H9 (cell line): ENCODE results near the gene BIRC5. TPM values are rescaled to one million over a fixed set of nuclear protein-coding genes. Genes with fewer than 3 reads are reported as not detected.

ENCODE experiments used
- DNase-seq: peaks from one replicate; pipeline ENCODE4 v3.0.0-alpha.2; 2017
- H2AFZ ChIP-seq: one replicate; pipeline ENCODE4 v1.6.1; 2013; ENCODE audit warnings: mild to moderate bottlenecking, low read length, control low read depth, moderate library complexity
- H2AK5ac ChIP-seq: 2 replicates; pipeline ENCODE4 v1.6.1; 2013; ENCODE audit warnings: low read length, control low read depth, mixed read lengths; ENCODE audit not compliant: insufficient read length
- H2BK120ac ChIP-seq: one replicate; pipeline ENCODE4 v1.6.1; 2013; ENCODE audit warnings: low read depth, mild to moderate bottlenecking, low read length, control low read depth, inconsistent platforms; ENCODE audit not compliant: poor library complexity, severe bottlenecking
- H2BK12ac ChIP-seq: 2 replicates; pipeline ENCODE4 v1.6.1; 2013; ENCODE audit warnings: low read length, control low read depth, mixed read lengths, low read depth; ENCODE audit not compliant: insufficient read length
- H2BK15ac ChIP-seq: 2 replicates; pipeline ENCODE4 v1.6.1; 2013; ENCODE audit warnings: low read depth, low read length, control low read depth
- H2BK20ac ChIP-seq: one replicate; pipeline ENCODE4 v1.6.1; 2013; ENCODE audit warnings: low read depth, mild to moderate bottlenecking, low read length, control low read depth, inconsistent platforms; ENCODE audit not compliant: poor library complexity, severe bottlenecking
- H2BK5ac ChIP-seq: 2 replicates; pipeline ENCODE4 v1.6.1; 2013; ENCODE audit warnings: low read length, control low read depth, mixed read lengths; ENCODE audit not compliant: insufficient read length
- H3K14ac ChIP-seq: 2 replicates; pipeline ENCODE4 v1.6.1; 2013; ENCODE audit warnings: low read length, control low read depth; ENCODE audit not compliant: insufficient read depth
- H3K18ac ChIP-seq: 2 replicates; pipeline ENCODE4 v1.6.1; 2013; ENCODE audit warnings: low read depth, mild to moderate bottlenecking, mixed read lengths, low read length, control low read depth; ENCODE audit not compliant: insufficient read length
- H3K23ac ChIP-seq: 2 replicates; pipeline ENCODE4 v1.6.1; 2013; ENCODE audit warnings: low read length, control low read depth, mixed read lengths, low read depth; ENCODE audit not compliant: insufficient read length
- H3K23me2 ChIP-seq: 2 replicates; pipeline ENCODE4 v1.6.1; 2013; ENCODE audit warnings: low read depth, mild to moderate bottlenecking, mixed read lengths, low read length, control low read depth; ENCODE audit not compliant: insufficient read length, poor library complexity, severe bottlenecking
- H3K27ac ChIP-seq: 2 replicates; pipeline ENCODE4 v1.5.1; 2013; ENCODE audit warnings: low read length, control low read depth, mixed read lengths, low read depth; ENCODE audit not compliant: insufficient read length
- H3K27me3 ChIP-seq: 2 replicates; pipeline ENCODE4 v1.6.1; 2013; ENCODE audit warnings: low read length, control low read depth, inconsistent platforms; ENCODE audit not compliant: insufficient read depth
- H3K4ac ChIP-seq: 2 replicates; pipeline ENCODE4 v1.6.1; 2013; ENCODE audit warnings: low read depth, mild to moderate bottlenecking, control low read depth, inconsistent platforms, low read length, moderate library complexity
- H3K4me1 ChIP-seq: 2 replicates; pipeline ENCODE4 v1.6.1; 2013; ENCODE audit warnings: low read length, control low read depth, inconsistent platforms; ENCODE audit not compliant: insufficient read depth
- H3K4me2 ChIP-seq: 2 replicates; pipeline ENCODE4 v1.6.1; 2013; ENCODE audit warnings: low read length, control low read depth, mixed read lengths; ENCODE audit not compliant: insufficient read length, insufficient read depth
- H3K56ac ChIP-seq: 2 replicates; pipeline ENCODE4 v1.6.1; 2013; ENCODE audit warnings: low read depth, mild to moderate bottlenecking, mixed read lengths, low read length, control low read depth; ENCODE audit not compliant: insufficient read length
- H3K79me1 ChIP-seq: 2 replicates; pipeline ENCODE4 v1.6.1; 2013; ENCODE audit warnings: low read depth, mild to moderate bottlenecking, moderate library complexity, low read length, control low read depth, inconsistent platforms; ENCODE audit not compliant: insufficient read depth, poor library complexity, severe bottlenecking
- H3K79me2 ChIP-seq: 2 replicates; pipeline ENCODE4 v1.6.1; 2013; ENCODE audit warnings: low read length, control low read depth, inconsistent platforms; ENCODE audit not compliant: insufficient read depth
- H3K9ac ChIP-seq: 2 replicates; pipeline ENCODE4 v1.6.1; 2013; ENCODE audit warnings: low read length, control low read depth, mixed read lengths; ENCODE audit not compliant: insufficient read length; ENCODE audit errors: extremely low read depth
- H3K9me3 ChIP-seq: one replicate; pipeline ENCODE4 v1.6.1; 2013; ENCODE audit warnings: low read depth, low read length, inconsistent platforms; ENCODE audit not compliant: control insufficient read depth
- H3T11ph ChIP-seq: one replicate; pipeline ENCODE4 v1.6.1; 2013; ENCODE audit warnings: mild to moderate bottlenecking, low read length, control low read depth, inconsistent platforms
- H4K20me1 ChIP-seq: one replicate; pipeline ENCODE4 v1.6.1; 2013; ENCODE audit not compliant: control insufficient read depth, insufficient read length, insufficient read depth
- H4K5ac ChIP-seq: 2 replicates; pipeline ENCODE4 v1.6.1; 2013; ENCODE audit warnings: low read depth, mild to moderate bottlenecking, mixed read lengths, low read length, control low read depth; ENCODE audit not compliant: insufficient read length
- H4K8ac ChIP-seq: replicated peaks from 2 replicates; pipeline ENCODE4 v1.6.1; 2013; ENCODE audit warnings: low read length, control low read depth, mixed read lengths, low read depth; ENCODE audit not compliant: insufficient read length
- H4K91ac ChIP-seq: 2 replicates; pipeline ENCODE4 v1.6.1; 2013; ENCODE audit warnings: low read depth, mild to moderate bottlenecking, moderate library complexity, mixed read lengths, low read length, control low read depth; ENCODE audit not compliant: insufficient read length
- H3K27ac Mint-ChIP-seq, 3 experiments: 2 replicates in 2 of 3; 3 replicates in 1 of 3; pipeline ENCODE4 v1.8.0; 2020 to 2021; ENCODE audit warnings: mixed read lengths in 3 of 3, mild to moderate bottlenecking in 1 of 3, moderate library complexity in 1 of 3
- H3K27me3 Mint-ChIP-seq: 2 replicates; pipeline ENCODE4 v1.8.0; 2021; ENCODE audit warnings: low read depth, mild to moderate bottlenecking, moderate library complexity, mixed read lengths
- H3K36me3 Mint-ChIP-seq, 3 experiments: 2 replicates in 2 of 3; 3 replicates in 1 of 3; pipeline ENCODE4 v1.8.0; 2020 to 2021; ENCODE audit warnings: low read depth in 3 of 3, mixed read lengths in 3 of 3; ENCODE audit not compliant: insufficient read depth in 1 of 3
- H3K4me1 Mint-ChIP-seq, 2 experiments: 2 replicates each; pipeline ENCODE4 v1.8.0; 2020; ENCODE audit warnings: mixed read lengths in 2 of 2
- H3K4me3 Mint-ChIP-seq, 2 experiments: 2 replicates in 1 of 2; 3 replicates in 1 of 2; pipeline ENCODE4 v1.8.0; 2020 to 2021; ENCODE audit warnings: mild to moderate bottlenecking in 2 of 2, mixed read lengths in 2 of 2, moderate library complexity in 1 of 2
- H3K9me3 Mint-ChIP-seq, 2 experiments: 2 replicates in 1 of 2; 3 replicates in 1 of 2; pipeline ENCODE4 v1.8.0; 2020; ENCODE audit warnings: mild to moderate bottlenecking in 2 of 2, mixed read lengths in 2 of 2, moderate library complexity in 1 of 2
- CTCF ChIP-seq: fragments of 200-600 bp; sonication (generic); conservative IDR thresholded peaks from 3 replicates; pipeline ENCODE4 v1.8.0; 2021; ENCODE audit warnings: antibody characterized with exemption, mild to moderate bottlenecking
- WGBS: extraction: QIAGEN DNeasy Blood & Tissue Kit; methylation state at CpG from one replicate; pipeline ENCODE4 v1.1.7; 2013; ENCODE audit warnings: missing lambda C conversion rate, low lambda C conversion rate, mixed read lengths; ENCODE audit not compliant: insufficient read length; ENCODE audit errors: extremely low coverage; 5-methylcytosine and 5-hydroxymethylcytosine counted together
- total RNA-seq: library from RNA; stranded (reverse); gene quantifications from 2 replicates; pipeline ENCODE4 v1.2.1, GENCODE V29; 2021

BIRC5 gene
- total RNA-seq, 1 experiment from 2014 or later = 97.8 TPM

DNA sequence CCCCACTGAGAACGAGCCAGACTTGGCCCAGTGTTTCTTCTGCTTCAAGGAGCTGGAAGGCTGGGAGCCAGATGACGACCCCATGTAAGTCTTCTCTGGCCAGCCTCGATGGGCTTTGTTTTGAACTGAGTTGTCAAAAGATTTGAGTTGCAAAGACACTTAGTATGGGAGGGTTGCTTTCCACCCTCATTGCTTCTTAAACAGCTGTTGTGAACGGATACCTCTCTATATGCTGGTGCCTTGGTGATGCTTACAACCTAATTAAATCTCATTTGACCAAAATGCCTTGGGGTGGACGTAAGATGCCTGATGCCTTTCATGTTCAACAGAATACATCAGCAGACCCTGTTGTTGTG lies 631 bp downstream of the BIRC5 start:
- no peak overlapping the region for H2AFZ ChIP-seq

More for the DNA sequence above, 631 bp downstream of the BIRC5 start:
- H4K20me1 ChIP-seq = peaks cover 3% of the 10 kb centered on the region
- H3K79me1 ChIP-seq = peaks cover 8% of the 10 kb centered on the region
- no peak for TF ChIP-seq CTCF
- no peak overlapping the region for H4K8ac ChIP-seq
- H3K79me2 ChIP-seq = peaks cover 12% of the 10 kb centered on the region; the same call in 1 of the 2 replicates
- no peaks in the 10 kb centered on the region for H3K4me1 ChIP-seq
- peaks cover 8% of the 10 kb centered on the region for H3K23me2 ChIP-seq
- no peak overlapping the region for H3T11ph ChIP-seq
- no peak overlapping the region for H2BK5ac ChIP-seq
- no peak overlapping the region for H2BK120ac ChIP-seq
- H3K27me3 ChIP-seq = no peaks in the 10 kb centered on the region
- no peak overlapping the region for H2BK20ac ChIP-seq
- Mint-ChIP-seq H3K36me3 (peaks cover 23 to 30% (median 26%) of the 10 kb centered on the region in 3 experiments), H3K4me1 (peaks cover 15 to 16% of the 10 kb centered on the region in 2 experiments), H3K27ac (peak overlapping the region in 2 of 3 experiments; percentile 96 to 99; a peak in 5 of 7 replicates), H3K27me3 (peaks cover 13% of the 10 kb centered on the region), H3K4me3 (peak overlapping the region; percentile 95 to 97), H3K9me3 (no peaks in the 10 kb centered on the region)
- H3K27ac ChIP-seq = no peak overlapping the region
- no peak overlapping the region for H2BK15ac ChIP-seq
- H3K14ac ChIP-seq = no peak overlapping the region
- no CpG with 5 or more reads among the region's 5 CpGs for WGBS
- H3K23ac ChIP-seq = no peak overlapping the region
- H3K9me3 ChIP-seq = no peaks in the 10 kb centered on the region
- H3K4me2 ChIP-seq = peak overlapping the region; percentile 78
- H4K5ac ChIP-seq = no peak overlapping the region
- no peak overlapping the region for H3K56ac ChIP-seq
- H3K4ac ChIP-seq = no peak overlapping the region
- peak overlapping the region; percentile 27 for H3K18ac ChIP-seq
- peak overlapping the region; percentile 79 for H3K9ac ChIP-seq
- H2AK5ac ChIP-seq = no peak overlapping the region
- H4K91ac ChIP-seq = no peak overlapping the region
- DNase-seq = no peak
- H2BK12ac ChIP-seq = no peak overlapping the region
